Thyroid gland (tissue), 4 donors: ENCODE measurements around the gene LCT. TPM values are rescaled to one million over a fixed set of nuclear protein-coding genes. Genes with fewer than 3 reads are reported as not detected.

Experiments used
- DNase-seq, 2 donors: peaks; one replicate each; pipeline ENCODE4 v3.0.0-alpha.2; 2019
- H3K27ac ChIP-seq, 3 donors: fragments of 200-600 bp; sonication (generic); 1 replicate in 2 of 3; 2 replicates in 1 of 3; pipeline ENCODE4 v1.5.1; 2016 to 2019; ENCODE audit warnings: mild to moderate bottlenecking in 1 of 3, moderate library complexity in 1 of 3
- H3K27me3 ChIP-seq: fragments of 200-600 bp; sonication (generic); one replicate; pipeline ENCODE4 v1.5.1; 2019
- H3K36me3 ChIP-seq, 2 donors: fragments of 200-600 bp; sonication (generic); one replicate each; pipeline ENCODE4 v1.5.1; 2016 to 2019
- H3K4me1 ChIP-seq, 2 donors: fragments of 200-600 bp; sonication (generic); one replicate each; pipeline ENCODE4 v1.5.1; 2017 to 2019
- H3K4me3 ChIP-seq, 3 donors: fragments of 200-600 bp; sonication (generic); replicated peaks in 1 of 3; 1 replicate in 2 of 3; 2 replicates in 1 of 3; pipeline ENCODE4 v1.5.1; 2016; ENCODE audit warnings: mild to moderate bottlenecking in 1 of 3
- H3K9me3 ChIP-seq: fragments of 200-600 bp; sonication (generic); one replicate; pipeline ENCODE4 v1.5.1; 2017
- POLR2A ChIP-seq, 2 donors: fragments of 450-650 bp; IDR thresholded peaks; one replicate each; pipeline ENCODE4 v1.6.1; 2017; ENCODE audit warnings: antibody characterized with exemption in 2 of 2, mild to moderate bottlenecking in 2 of 2, moderate library complexity in 1 of 2
- WGBS, 2 donors: methylation state at CpG; one replicate each; pipeline ENCODE4 v1.1.5; 2017; 5-methylcytosine and 5-hydroxymethylcytosine counted together
- intact Hi-C: fragments of 100-400 bp; cut with DNase I; formaldehyde crosslinking; loops from one replicate; pipeline ENCODE4 v1.15.1; 2023
- small RNA-seq: library from RNA; depleted of rRNA; stranded (forward); fragments of <200 nt; gene quantifications from one replicate; pipeline ENCODE3, GENCODE V24; 2016
- total RNA-seq, 4 donors: library from RNA; depleted of rRNA; stranded (reverse); fragments of >200 nt; gene quantifications; one replicate each; pipeline ENCODE4 v1.2.3, GENCODE V29; 2016
- TF ChIP-seq, protein P1 (sequence below), 6 experiments: fragments of 200-600 bp in 3 of 6; fragments of 450-650 bp in 3 of 6; sonication (generic) in 3 of 6; IDR thresholded peaks; one replicate each; pipeline ENCODE4 v1.5.1; 2016 to 2019; ENCODE audit warnings: antibody characterized with exemption in 6 of 6, mild to moderate bottlenecking in 2 of 6, inconsistent platforms in 1 of 6, moderate library complexity in 1 of 6

The LCT gene
- total RNA-seq, 4 donors from 2014 or later, result 0.24 TPM; not detected in 3

DNA sequence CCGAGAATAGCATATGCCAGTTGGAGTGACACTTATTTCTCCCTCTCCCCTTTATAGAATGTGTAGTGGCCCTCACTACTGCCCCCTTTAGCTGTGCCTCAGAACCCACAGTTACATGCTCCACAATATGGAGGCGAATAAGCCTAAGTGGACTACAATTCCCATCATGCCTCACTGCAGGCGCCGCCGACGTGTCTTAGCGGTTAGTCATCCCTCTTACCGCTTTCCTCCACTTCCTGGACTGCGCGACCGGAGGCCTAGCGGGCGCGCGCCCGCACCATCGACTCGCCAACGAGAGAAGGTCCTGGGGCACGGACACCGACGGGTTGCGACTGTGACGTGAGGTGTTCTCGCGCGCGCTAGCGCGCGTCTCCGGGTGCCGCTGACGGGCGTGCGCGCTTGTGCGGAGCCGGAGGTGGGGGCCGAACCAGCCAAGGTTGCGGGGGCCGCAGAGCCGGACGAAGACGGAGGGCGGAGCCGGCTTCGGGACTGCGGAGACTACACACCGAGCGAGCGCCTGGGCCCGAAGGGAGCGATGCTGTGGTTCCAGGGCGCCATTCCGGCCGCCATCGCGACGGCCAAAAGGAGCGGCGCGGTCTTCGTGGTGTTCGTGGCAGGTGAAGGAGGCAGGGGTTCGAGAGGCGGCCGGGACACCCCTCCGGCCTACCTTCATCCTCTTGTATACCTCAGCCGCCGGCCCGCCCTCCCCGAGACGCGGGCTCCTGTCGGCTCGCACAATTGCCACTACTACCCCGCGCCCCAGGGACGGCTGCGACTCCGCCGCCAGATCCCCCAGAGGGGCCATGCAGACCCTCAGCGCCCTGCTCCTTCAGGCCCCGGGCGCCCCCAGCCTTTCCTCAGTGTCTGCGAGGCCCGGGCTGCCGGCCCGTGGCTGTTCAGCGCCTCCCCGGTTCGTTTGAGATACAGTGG, 95.3 kb downstream of the LCT start, which contains the start of gene UBXN4:
Gene UBXN4 (plus strand): TSS at position 461 of the 930 bp plus-strand sequence. CDS start 75 bp downstream, at position 536.
- 1% methylated on average over 37 to 50 of the region's 93 CpGs for WGBS, 2 donors
- intact Hi-C loops, result no loop called here
- no peaks in the 10 kb centered on the region for H3K9me3 ChIP-seq
- H3K27ac ChIP-seq, result peak within 1 kb of the TSS; percentile 98 to 100 (median 99)
- DNase-seq, result peak; percentile 97 to 98
- peak within 1 kb of the TSS; percentile 38 to 94 (median 72) for H3K4me3 ChIP-seq
- peaks cover 11 to 19% of the 10 kb centered on the region in 2 donors for H3K4me1 ChIP-seq
- H3K36me3 ChIP-seq, result no peaks in the 10 kb centered on the region
- TF ChIP-seq POLR2A (IDR thresholded peaks at IDR 0.05), result peak; percentile 44 to 94
- TF ChIP-seq, protein P1, sequence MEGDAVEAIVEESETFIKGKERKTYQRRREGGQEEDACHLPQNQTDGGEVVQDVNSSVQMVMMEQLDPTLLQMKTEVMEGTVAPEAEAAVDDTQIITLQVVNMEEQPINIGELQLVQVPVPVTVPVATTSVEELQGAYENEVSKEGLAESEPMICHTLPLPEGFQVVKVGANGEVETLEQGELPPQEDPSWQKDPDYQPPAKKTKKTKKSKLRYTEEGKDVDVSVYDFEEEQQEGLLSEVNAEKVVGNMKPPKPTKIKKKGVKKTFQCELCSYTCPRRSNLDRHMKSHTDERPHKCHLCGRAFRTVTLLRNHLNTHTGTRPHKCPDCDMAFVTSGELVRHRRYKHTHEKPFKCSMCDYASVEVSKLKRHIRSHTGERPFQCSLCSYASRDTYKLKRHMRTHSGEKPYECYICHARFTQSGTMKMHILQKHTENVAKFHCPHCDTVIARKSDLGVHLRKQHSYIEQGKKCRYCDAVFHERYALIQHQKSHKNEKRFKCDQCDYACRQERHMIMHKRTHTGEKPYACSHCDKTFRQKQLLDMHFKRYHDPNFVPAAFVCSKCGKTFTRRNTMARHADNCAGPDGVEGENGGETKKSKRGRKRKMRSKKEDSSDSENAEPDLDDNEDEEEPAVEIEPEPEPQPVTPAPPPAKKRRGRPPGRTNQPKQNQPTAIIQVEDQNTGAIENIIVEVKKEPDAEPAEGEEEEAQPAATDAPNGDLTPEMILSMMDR (IDR thresholded peaks at IDR 0.05), result peak in 1 of 6 experiments; percentile 27
- no peaks in the 10 kb centered on the region for H3K27me3 ChIP-seq

DNA sequence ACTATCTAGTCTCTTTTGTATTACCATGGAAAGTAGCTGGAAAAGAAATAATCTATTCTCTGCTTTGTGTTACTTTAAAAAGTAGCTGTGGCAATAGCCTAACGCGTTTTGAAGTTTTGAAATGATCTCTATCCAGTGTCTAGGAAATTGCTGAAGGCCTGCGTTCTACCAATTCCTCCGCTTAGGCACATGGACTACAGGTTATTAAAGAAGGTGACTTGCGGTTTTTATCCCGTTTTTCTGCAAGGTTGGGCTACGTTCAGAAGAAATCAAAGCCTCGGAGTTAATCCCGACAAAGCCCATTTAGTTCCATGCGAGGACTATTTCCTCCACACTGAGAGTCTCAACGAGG, 96.0 kb downstream of the LCT start:
- Histone ChIP-seq H3K27ac (peak overlapping the region in 2 of 3 donors; percentile 99 to 100), H3K9me3 (no peaks in the 10 kb centered on the region), H3K4me3 (no peak overlapping the region), H3K27me3 (no peaks in the 10 kb centered on the region), H3K36me3 (no peaks in the 10 kb centered on the region), H3K4me1 (peaks cover 11 to 19% of the 10 kb centered on the region in 2 donors)
- 80 to 86% methylated on average over 11 of the region's 11 CpGs for WGBS, 2 donors
- TF ChIP-seq, protein P1 (IDR thresholded peaks at IDR 0.05), result no peak
- TF ChIP-seq POLR2A (IDR thresholded peaks at IDR 0.05), result no peak
- intact Hi-C loops, result no loop called here
- no peak for DNase-seq

DNA sequence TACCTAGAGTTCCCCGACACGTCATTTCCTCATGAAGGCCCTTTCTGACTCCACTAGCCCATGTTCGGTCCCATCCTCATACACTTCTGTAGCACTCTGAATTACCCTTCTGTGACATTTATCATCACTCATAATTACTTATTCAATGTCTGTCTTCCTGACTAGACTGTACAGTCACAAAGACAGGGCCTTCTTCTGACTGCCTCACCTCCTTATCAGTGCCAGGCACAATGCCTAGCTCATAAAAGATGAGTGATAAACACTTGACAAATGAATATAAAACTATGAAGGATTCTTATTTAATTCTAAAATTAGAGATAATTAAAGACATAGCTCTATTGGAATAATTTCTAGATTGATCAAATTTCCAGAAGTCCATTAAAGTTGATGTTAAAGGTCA, 96.8 kb downstream of the LCT start:
- no peak for DNase-seq
- no peak overlapping the region for H3K4me3 ChIP-seq
- H3K27ac ChIP-seq, result no peak overlapping the region
- WGBS, 2 donors, result 97% methylated on average over 3 of the region's 3 CpGs
- TF ChIP-seq, protein P1 (IDR thresholded peaks at IDR 0.05), result no peak
- TF ChIP-seq POLR2A (IDR thresholded peaks at IDR 0.05), result no peak
- H3K36me3 ChIP-seq, result no peaks in the 10 kb centered on the region
- peaks cover 11 to 19% of the 10 kb centered on the region in 2 donors for H3K4me1 ChIP-seq
- H3K9me3 ChIP-seq, result no peaks in the 10 kb centered on the region
- intact Hi-C loops, result no loop called here
- H3K27me3 ChIP-seq, result no peaks in the 10 kb centered on the region

Small RNA genes lying within 50 kb of the gene (small RNA-seq; reads per million reads assigned to genes)
- gene RF00019, result not detected

Other genes starting within 250 kb of the LCT start
- gene UBXN4, start 95.3 kb downstream of the LCT start, total RNA-seq, result 100 to 1,000 TPM in 2 of 4 donors, 10 to 100 TPM in 2; 83.6 to 134 (median 98.6) TPM
- 1 to 10 TPM; 5.9 to 9.5 (median 7.1) TPM for gene MCM6, start 39.3 kb upstream of the LCT start, total RNA-seq
- 10 to 100 TPM; 69.6 to 94.4 (median 75.9) TPM for gene DARS1, start 148.4 kb upstream of the LCT start, total RNA-seq